ENCODE results near the gene SLC12A8. TPM values are rescaled to one million over a fixed set of nuclear protein-coding genes. Genes with fewer than 3 reads are reported as not detected.
A peak's percentile ranks its signal among the peaks of the same experiment; 100 is the strongest.

The SLC12A8 gene
- total RNA-seq, 1 experiment from 2014 or later: 30.7 TPM

DNA sequence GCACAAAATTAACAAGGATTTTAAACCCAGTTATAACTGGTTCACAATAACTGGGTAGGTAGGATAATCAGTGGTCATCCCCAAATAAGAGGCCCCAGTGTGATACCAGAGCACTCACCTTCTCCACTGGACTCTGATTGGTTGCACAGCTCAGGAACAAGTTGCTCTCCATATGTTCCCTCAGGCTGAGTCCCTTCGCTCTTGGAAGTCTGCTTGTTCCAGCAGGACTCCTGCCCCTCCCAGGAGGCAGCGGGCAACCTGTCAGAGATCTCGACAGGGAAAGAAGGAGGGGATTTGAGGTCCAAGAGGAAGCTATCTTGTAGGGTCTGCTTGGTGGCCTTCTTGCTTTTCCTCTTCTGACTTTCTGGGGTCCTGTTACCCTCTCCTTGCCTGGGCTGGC lies 105.2 kb downstream of the SLC12A8 start:
- no peak overlapping the region for H2AFZ ChIP-seq
- no peak overlapping the region for H3K4me3 ChIP-seq
- TF ChIP-seq CTCF (conservative IDR thresholded peaks at IDR 0.05): no peak
- TF ChIP-seq EZH2 (IDR thresholded peaks at IDR 0.05; ENCODE audit: low read depth): no peak
- no peak for DNase-seq
- intact Hi-C loops (cut with micrococcal nuclease; ENCODE audit: unreplicated experiment): no loop called here
- POLR2A ChIA-PET (ENCODE audit: unreplicated experiment): no interaction called here
- H3F3A ChIP-seq (ENCODE audit: insufficient read depth, low read depth): peaks cover 13% of the 10 kb centered on the region; the same call in 1 of the 2 replicates
- H4K20me1 ChIP-seq (ENCODE audit: insufficient read depth): no peaks in the 10 kb centered on the region
- CTCF ChIA-PET: no interaction called here
- peak overlapping the region; percentile 53 for H3K27ac ChIP-seq
- BruUV-seq (replicated peaks): no TSS peak
- H3K27me3 ChIP-seq (ENCODE audit: insufficient read depth, low read depth): no peaks in the 10 kb centered on the region
- no peaks in the 10 kb centered on the region for H3K9me2 ChIP-seq (ENCODE audit: insufficient read depth)
- no peaks in the 10 kb centered on the region for H3K79me2 ChIP-seq (ENCODE audit: low read depth)
- peaks cover 7% of the 10 kb centered on the region; the same call in 1 of the 2 replicates for H3K36me3 ChIP-seq (ENCODE audit: low read depth)
- H3K4me2 ChIP-seq: no peak overlapping the region
- peaks cover 40% of the 10 kb centered on the region for H3K4me1 ChIP-seq (replicated peaks; ENCODE audit: insufficient read depth)
- H3K9me3 ChIP-seq (ENCODE audit: insufficient read depth, low read depth): no peaks in the 10 kb centered on the region

GRCh38 chr3:125105116-125105515 lies 107.4 kb downstream of the SLC12A8 start:
- H2AFZ ChIP-seq: no peak overlapping the region
- H3F3A ChIP-seq (ENCODE audit: insufficient read depth, low read depth): peaks cover 3% of the 10 kb centered on the region; the same call in 1 of the 2 replicates
- DNase-seq: no peak
- intact Hi-C loops (cut with micrococcal nuclease; ENCODE audit: unreplicated experiment): no loop called here
- H3K36me3 ChIP-seq (ENCODE audit: low read depth): peaks cover 7% of the 10 kb centered on the region; the same call in 1 of the 2 replicates
- no peaks in the 10 kb centered on the region for H3K27me3 ChIP-seq (ENCODE audit: insufficient read depth, low read depth)
- BruUV-seq (replicated peaks): no TSS peak
- H3K9me2 ChIP-seq (ENCODE audit: insufficient read depth): no peaks in the 10 kb centered on the region
- ChIA-PET POLR2A (ENCODE audit: unreplicated experiment) (no interaction called here), CTCF (no interaction called here)
- no peaks in the 10 kb centered on the region for H4K20me1 ChIP-seq (ENCODE audit: insufficient read depth)
- H3K79me2 ChIP-seq (ENCODE audit: low read depth): no peaks in the 10 kb centered on the region
- no peak overlapping the region for H3K4me2 ChIP-seq
- no peak overlapping the region for H3K4me3 ChIP-seq
- TF ChIP-seq CTCF (conservative IDR thresholded peaks at IDR 0.05): no peak
- TF ChIP-seq EZH2 (IDR thresholded peaks at IDR 0.05; ENCODE audit: low read depth): no peak
- H3K27ac ChIP-seq: no peak overlapping the region
- H3K4me1 ChIP-seq (replicated peaks; ENCODE audit: insufficient read depth): peaks cover 27% of the 10 kb centered on the region
- no peaks in the 10 kb centered on the region for H3K9me3 ChIP-seq (ENCODE audit: insufficient read depth, low read depth)

GRCh38 chr3:125104639-125105038 lies 107.9 kb downstream of the SLC12A8 start:
- no peaks in the 10 kb centered on the region for H4K20me1 ChIP-seq (ENCODE audit: insufficient read depth)
- no TSS peak for BruUV-seq (replicated peaks)
- peaks cover 22% of the 10 kb centered on the region for H3K4me1 ChIP-seq (replicated peaks; ENCODE audit: insufficient read depth)
- POLR2A ChIA-PET (ENCODE audit: unreplicated experiment): no interaction called here
- no peak overlapping the region for H3K4me3 ChIP-seq
- H3K4me2 ChIP-seq: no peak overlapping the region
- H3K9me3 ChIP-seq (ENCODE audit: insufficient read depth, low read depth): no peaks in the 10 kb centered on the region
- no peak for DNase-seq
- TF ChIP-seq EZH2 (IDR thresholded peaks at IDR 0.05; ENCODE audit: low read depth) (no peak), CTCF (conservative IDR thresholded peaks at IDR 0.05) (no peak)
- H2AFZ ChIP-seq: no peak overlapping the region
- H3K79me2 ChIP-seq (ENCODE audit: low read depth): no peaks in the 10 kb centered on the region
- intact Hi-C loops (cut with micrococcal nuclease; ENCODE audit: unreplicated experiment): no loop called here
- CTCF ChIA-PET: no interaction called here
- H3K27ac ChIP-seq: no peak overlapping the region
- H3K36me3 ChIP-seq (ENCODE audit: low read depth): peaks cover 7% of the 10 kb centered on the region; the same call in 1 of the 2 replicates
- H3K9me2 ChIP-seq (ENCODE audit: insufficient read depth): no peaks in the 10 kb centered on the region
- H3F3A ChIP-seq (ENCODE audit: insufficient read depth, low read depth): no peaks in the 10 kb centered on the region
- H3K27me3 ChIP-seq (ENCODE audit: insufficient read depth, low read depth): no peaks in the 10 kb centered on the region

All from PC-9 (cell line).